ENCODE data around the gene CCT8L2. TPM values are rescaled to one million over a fixed set of nuclear protein-coding genes. Genes with fewer than 3 reads are reported as not detected.
"Not testable (repeated sequence)": the region's sequence is repeated elsewhere in the genome, so short reads cannot be mapped to it uniquely, and the experiment has no call there.

Gene CCT8L2
- polyA plus RNA-seq (ENCODE audit: insufficient read length in 3 of 3): not detected
- long read RNA-seq, donor 1: 0 reads
- long read RNA-seq, donor 2: 0 reads
- long read RNA-seq, donor 3: 0 reads
- long read RNA-seq, donor 4: 0 reads
- long read RNA-seq, donor 5: 0 reads
- long read RNA-seq, donor 6: 0 reads
- long read RNA-seq, donor 7: 0 reads
- long read RNA-seq, donor 8: 0 reads
- long read RNA-seq, donor 9: 0 reads
- long read RNA-seq, donor 10: 0 reads
- long read RNA-seq, donor 11, partial matches to known transcripts: 0 of 1 reads
- long read RNA-seq, donor 11, other reads (novel, unspliced or antisense): 0 of 1 reads
- long read RNA-seq, donor 12: 0 reads
- long read RNA-seq, donor 13: 0 reads
- long read RNA-seq, donor 14: 0 reads
- long read RNA-seq, donor 15: 0 reads
- long read RNA-seq, donor 16: 0 reads

- not testable (repeated sequence) for DNase-seq
These were observed at the start of gene CCT8L2 for GRCh38 chr22:16592710-16593109. TSS of gene CCT8L2 (minus strand) at chr22:16592810. CDS start at chr22:16592550, 260 bp downstream.

- DNase-seq: not testable (repeated sequence)
These were observed 42.8 kb upstream of the CCT8L2 start for GRCh38 chr22:16635442-16635841.

GRCh38 chr22:16634092-16634491 lies 41.5 kb upstream of the CCT8L2 start:
- not testable (repeated sequence) for DNase-seq

GRCh38 chr22:16628476-16628875 lies 35.9 kb upstream of the CCT8L2 start:
- not testable (repeated sequence) for DNase-seq

GRCh38 chr22:16625018-16625417 lies 32.4 kb upstream of the CCT8L2 start:
- DNase-seq: not testable (repeated sequence)

GRCh38 chr22:16623595-16623994 lies 31.0 kb upstream of the CCT8L2 start:
- DNase-seq: not testable (repeated sequence)

GRCh38 chr22:16617516-16617915 lies 24.9 kb upstream of the CCT8L2 start:
- not testable (repeated sequence) for DNase-seq

- not testable (repeated sequence) for DNase-seq
These were observed 23.9 kb upstream of the CCT8L2 start for GRCh38 chr22:16616390-16616938.

- DNase-seq: not testable (repeated sequence)
These were observed 23.1 kb upstream of the CCT8L2 start for GRCh38 chr22:16615606-16616245.

GRCh38 chr22:16609548-16610261 lies 17.1 kb upstream of the CCT8L2 start:
- DNase-seq: no peak

GRCh38 chr22:16608931-16609330 lies 16.3 kb upstream of the CCT8L2 start:
- no peak for DNase-seq

GRCh38 chr22:16604257-16604998 lies 11.8 kb upstream of the CCT8L2 start:
- DNase-seq: not testable (repeated sequence)

- DNase-seq: not testable (repeated sequence)
These were observed 11.2 kb upstream of the CCT8L2 start for GRCh38 chr22:16603770-16604242.

GRCh38 chr22:16603448-16603768 lies 10.8 kb upstream of the CCT8L2 start:
- no peak for DNase-seq

GRCh38 chr22:16602728-16603447 lies 10.3 kb upstream of the CCT8L2 start:
- not testable (repeated sequence) for DNase-seq

GRCh38 chr22:16602224-16602727 lies 9.7 kb upstream of the CCT8L2 start:
- DNase-seq: not testable (repeated sequence)

- no peak for DNase-seq
These were observed 9.0 kb upstream of the CCT8L2 start for GRCh38 chr22:16601437-16602223.

- DNase-seq: not testable (repeated sequence)
These were observed 8.2 kb upstream of the CCT8L2 start for GRCh38 chr22:16600644-16601436.

GRCh38 chr22:16599648-16600047 lies 7.0 kb upstream of the CCT8L2 start:
- DNase-seq: not testable (repeated sequence)
